Esophagus squamous epithelium (tissue), 4 donors: Measurements from ENCODE around the gene EFCAB8.

Experiments
- CTCF ChIP-seq, 6 experiments: fragments of 450-650 bp in 4 of 6; fragments of 200-600 bp in 2 of 6; sonication (generic) in 2 of 6; IDR thresholded peaks; one replicate each; pipeline ENCODE4 v1.5.1; 2016 to 2019; ENCODE audit warnings: antibody characterized with exemption in 6 of 6, mild to moderate bottlenecking in 4 of 6, moderate library complexity in 4 of 6
- POLR2A ChIP-seq, 4 donors: fragments of 450-650 bp; IDR thresholded peaks; one replicate each; pipeline ENCODE4 v1.6.1; 2017; ENCODE audit warnings: antibody characterized with exemption in 4 of 4, mild to moderate bottlenecking in 4 of 4, moderate library complexity in 3 of 4

DNA sequence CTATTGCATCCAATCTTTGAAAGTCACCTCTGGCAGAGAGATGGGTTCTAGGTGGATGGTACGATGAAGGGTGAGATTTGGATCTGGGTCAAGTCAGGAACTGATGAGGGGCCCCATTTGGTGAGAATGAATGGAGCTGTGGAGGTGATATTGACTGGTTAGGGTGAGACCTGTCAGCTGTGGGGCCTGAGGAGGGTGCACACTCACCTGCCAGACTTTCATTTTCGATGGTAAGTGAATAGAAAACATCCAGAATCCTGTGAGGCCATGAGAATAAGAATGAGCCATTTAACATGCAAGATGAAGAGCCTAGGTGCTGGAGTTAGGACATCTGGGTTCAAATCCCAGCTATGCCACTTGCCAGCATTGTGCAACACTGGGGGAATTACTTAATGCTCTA, 138.7 kb downstream of the EFCAB8 start:
- TF ChIP-seq CTCF (IDR thresholded peaks at IDR 0.05) (no peak), POLR2A (IDR thresholded peaks at IDR 0.05) (no peak)
